PC-3 (cell line): ENCODE data around the gene SPRING1.

Experiments used
- EZH2 ChIP-seq: fragments of 300-600 bp; sonication (generic); IDR thresholded peaks from one replicate; pipeline ENCODE4 v1.6.1; 2017; ENCODE audit warnings: antibody characterized with exemption, mild to moderate bottlenecking, low read length; ENCODE audit not compliant: unreplicated experiment
- TF ChIP-seq, protein P1 (sequence below): fragments of 300-600 bp; sonication (generic); conservative IDR thresholded peaks from 2 replicates; pipeline ENCODE4 v1.5.1; 2017; ENCODE audit warnings: antibody characterized with exemption, low read depth, mild to moderate bottlenecking, low read length

DNA sequence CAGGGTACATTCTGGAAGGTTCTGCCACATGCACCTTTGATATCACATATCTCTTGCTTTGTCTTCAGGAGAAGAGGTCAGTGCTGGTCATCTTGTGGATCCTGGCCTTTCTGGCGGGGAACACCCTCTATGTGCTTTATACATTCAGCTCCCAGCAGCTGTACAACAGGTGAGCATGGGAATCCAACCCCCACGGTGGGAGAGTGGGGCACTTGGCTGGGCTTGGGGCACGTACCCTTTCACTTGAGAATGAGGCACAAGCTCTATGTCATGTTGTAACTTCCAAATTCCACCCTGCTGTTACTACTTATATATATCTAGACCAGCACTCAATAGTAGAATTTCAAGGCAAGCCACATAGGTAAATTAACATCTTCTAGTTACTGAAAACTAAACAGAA is 28.9 kb upstream of the SPRING1 start:
- no peak for TF ChIP-seq EZH2
- TF ChIP-seq, protein P1, sequence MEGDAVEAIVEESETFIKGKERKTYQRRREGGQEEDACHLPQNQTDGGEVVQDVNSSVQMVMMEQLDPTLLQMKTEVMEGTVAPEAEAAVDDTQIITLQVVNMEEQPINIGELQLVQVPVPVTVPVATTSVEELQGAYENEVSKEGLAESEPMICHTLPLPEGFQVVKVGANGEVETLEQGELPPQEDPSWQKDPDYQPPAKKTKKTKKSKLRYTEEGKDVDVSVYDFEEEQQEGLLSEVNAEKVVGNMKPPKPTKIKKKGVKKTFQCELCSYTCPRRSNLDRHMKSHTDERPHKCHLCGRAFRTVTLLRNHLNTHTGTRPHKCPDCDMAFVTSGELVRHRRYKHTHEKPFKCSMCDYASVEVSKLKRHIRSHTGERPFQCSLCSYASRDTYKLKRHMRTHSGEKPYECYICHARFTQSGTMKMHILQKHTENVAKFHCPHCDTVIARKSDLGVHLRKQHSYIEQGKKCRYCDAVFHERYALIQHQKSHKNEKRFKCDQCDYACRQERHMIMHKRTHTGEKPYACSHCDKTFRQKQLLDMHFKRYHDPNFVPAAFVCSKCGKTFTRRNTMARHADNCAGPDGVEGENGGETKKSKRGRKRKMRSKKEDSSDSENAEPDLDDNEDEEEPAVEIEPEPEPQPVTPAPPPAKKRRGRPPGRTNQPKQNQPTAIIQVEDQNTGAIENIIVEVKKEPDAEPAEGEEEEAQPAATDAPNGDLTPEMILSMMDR: no peak
